Left ventricle myocardium inferior (tissue), 1 donor: ENCODE measurements around the gene NDOR1. TPM values are rescaled to one million over a fixed set of nuclear protein-coding genes. Genes with fewer than 3 reads are reported as not detected.

ENCODE experiments used
- DNase-seq: peaks from one replicate; pipeline ENCODE4 v3.0.0-alpha.2; 2020
- H3K27ac ChIP-seq: fragments of 200-600 bp; replicated peaks from 2 replicates; pipeline ENCODE4 v1.8.0; 2021
- H3K27me3 ChIP-seq: fragments of 200-600 bp; 2 replicates; pipeline ENCODE4 v1.8.0; 2021; ENCODE audit warnings: low read depth
- H3K36me3 ChIP-seq: fragments of 200-600 bp; 2 replicates; pipeline ENCODE4 v1.8.0; 2021
- H3K4me1 ChIP-seq: fragments of 200-600 bp; 2 replicates; pipeline ENCODE4 v1.8.0; 2021
- H3K4me3 ChIP-seq: fragments of 200-600 bp; 2 replicates; pipeline ENCODE4 v1.8.0; 2021; ENCODE audit warnings: mild to moderate bottlenecking, moderate library complexity
- H3K9me3 ChIP-seq: fragments of 200-600 bp; replicated peaks from 2 replicates; pipeline ENCODE4 v1.8.0; 2021
- CTCF ChIP-seq: fragments of 200-600 bp; IDR thresholded peaks from 2 replicates; pipeline ENCODE4 v1.8.0; 2021; ENCODE audit warnings: antibody characterized with exemption, mild to moderate bottlenecking, borderline replicate concordance
- intact Hi-C: fragments of 100-400 bp; cut with micrococcal nuclease; formaldehyde crosslinking; loops from one replicate; pipeline ENCODE4 v1.11.0; 2022
- total RNA-seq: library from RNA; stranded (reverse); fragmentation: NEBNext Ultra II Directional; extraction: Animal tissue kit (Norgen Biotek cat#: 25700); gene quantifications from one replicate; pipeline ENCODE4 v1.2.1, GENCODE V29; 2021
- donor health status: DM: no; HTN: yes; CAD: no; lungs with severe emphysema.

Gene NDOR1
- total RNA-seq, 1 donor from 2014 or later = 6.5 TPM

GRCh38 chr9:137223078-137223970 is 17.8 kb downstream of the NDOR1 start:
- peak overlapping the region; percentile 96 for H3K27ac ChIP-seq
- H3K36me3 ChIP-seq = no peaks in the 10 kb centered on the region
- H3K9me3 ChIP-seq = no peaks in the 10 kb centered on the region
- H3K4me3 ChIP-seq = peak overlapping the region; percentile 91
- DNase-seq = peak; percentile 97
- H3K27me3 ChIP-seq = peaks cover 4% of the 10 kb centered on the region
- no peak for TF ChIP-seq CTCF
- intact Hi-C loops = no loop called here
- peaks cover 47% of the 10 kb centered on the region for H3K4me1 ChIP-seq

- Histone ChIP-seq H3K9me3 (no peaks in the 10 kb centered on the region), H3K4me3 (peak within 1 kb of the TSS; percentile 91), H3K4me1 (peaks cover 38% of the 10 kb centered on the region), H3K27ac (peak within 1 kb of the TSS; percentile 96), H3K27me3 (peaks cover 22% of the 10 kb centered on the region), H3K36me3 (no peaks in the 10 kb centered on the region)
- TF ChIP-seq CTCF = no peak
- intact Hi-C loops = loop anchor here (5.0 kb wide), 1 partner anchor 103 kb away; no protein-coding TSS in a partner anchor
- no peak for DNase-seq
These were observed 19.6 kb downstream of the NDOR1 start, which contains the start of gene CYSRT1 for GRCh38 chr9:137224830-137225694. CYSRT1 (plus strand) TSS chr9:137225174; CDS start chr9:137225622, 448 bp downstream.

- no peak overlapping the region for H3K4me3 ChIP-seq
- H3K9me3 ChIP-seq = no peaks in the 10 kb centered on the region
- DNase-seq = no peak
- H3K27me3 ChIP-seq = peaks cover 29% of the 10 kb centered on the region
- peaks cover 32% of the 10 kb centered on the region for H3K4me1 ChIP-seq
- TF ChIP-seq CTCF = no peak
- no peak overlapping the region for H3K27ac ChIP-seq
- intact Hi-C loops = loop anchor here (5.0 kb wide), 1 partner anchor 104 kb away; no protein-coding TSS in a partner anchor
- no peaks in the 10 kb centered on the region for H3K36me3 ChIP-seq
These were observed 20.3 kb downstream of the NDOR1 start for GRCh38 chr9:137225699-137226331.

- DNase-seq = no peak
- intact Hi-C loops = loop anchor here (5.0 kb wide), 1 partner anchor 104 kb away; no protein-coding TSS in a partner anchor
- Histone ChIP-seq H3K4me1 (peaks cover 27% of the 10 kb centered on the region), H3K27me3 (peaks cover 36% of the 10 kb centered on the region), H3K4me3 (no peak overlapping the region), H3K36me3 (no peaks in the 10 kb centered on the region), H3K27ac (no peak overlapping the region), H3K9me3 (no peaks in the 10 kb centered on the region)
- TF ChIP-seq CTCF = no peak
These were observed 21.0 kb downstream of the NDOR1 start for GRCh38 chr9:137226338-137227053.
